Activated T-cell treated with anti-CD3 and anti-CD28 coated beads, Interleukin-2, amount 50 U/mL, for 4 hours (primary cell): ENCODE data around the gene PGM1. TPM values are rescaled to one million over a fixed set of nuclear protein-coding genes. Genes with fewer than 3 reads are reported as not detected.

Experiments used
- ATAC-seq, 2 donors: fragments of 200-7000 bp; cut with Tn5 transposase; one replicate each; pipeline ENCODE4 v1.10.0; 2021
- DNase-seq: peaks from one replicate; pipeline ENCODE4 v3.0.0-alpha.2; 2020
- H3K27me3 Mint-ChIP-seq: one replicate; pipeline ENCODE4 v1.8.0; 2021; ENCODE audit warnings: low read depth, mixed read lengths
- H3K36me3 Mint-ChIP-seq: one replicate; pipeline ENCODE4 v1.8.0; 2022; ENCODE audit warnings: mixed read lengths; ENCODE audit not compliant: insufficient read depth
- H3K4me1 Mint-ChIP-seq: one replicate; pipeline ENCODE4 v1.8.0; 2021; ENCODE audit warnings: low read depth, mixed read lengths
- H3K4me3 Mint-ChIP-seq: one replicate; pipeline ENCODE4 v1.8.0; 2021; ENCODE audit warnings: mild to moderate bottlenecking, moderate library complexity, mixed read lengths
- H3K9me3 Mint-ChIP-seq: one replicate; pipeline ENCODE4 v1.8.0; 2021; ENCODE audit warnings: mixed read lengths
- total RNA-seq, 3 donors: library from RNA; stranded (reverse); gene quantifications; one replicate each; pipeline ENCODE4 v1.2.1, GENCODE V29; 2021

The PGM1 gene
- total RNA-seq, 3 donors from 2014 or later = 21.0 to 25.6 (median 23.8) TPM

DNA sequence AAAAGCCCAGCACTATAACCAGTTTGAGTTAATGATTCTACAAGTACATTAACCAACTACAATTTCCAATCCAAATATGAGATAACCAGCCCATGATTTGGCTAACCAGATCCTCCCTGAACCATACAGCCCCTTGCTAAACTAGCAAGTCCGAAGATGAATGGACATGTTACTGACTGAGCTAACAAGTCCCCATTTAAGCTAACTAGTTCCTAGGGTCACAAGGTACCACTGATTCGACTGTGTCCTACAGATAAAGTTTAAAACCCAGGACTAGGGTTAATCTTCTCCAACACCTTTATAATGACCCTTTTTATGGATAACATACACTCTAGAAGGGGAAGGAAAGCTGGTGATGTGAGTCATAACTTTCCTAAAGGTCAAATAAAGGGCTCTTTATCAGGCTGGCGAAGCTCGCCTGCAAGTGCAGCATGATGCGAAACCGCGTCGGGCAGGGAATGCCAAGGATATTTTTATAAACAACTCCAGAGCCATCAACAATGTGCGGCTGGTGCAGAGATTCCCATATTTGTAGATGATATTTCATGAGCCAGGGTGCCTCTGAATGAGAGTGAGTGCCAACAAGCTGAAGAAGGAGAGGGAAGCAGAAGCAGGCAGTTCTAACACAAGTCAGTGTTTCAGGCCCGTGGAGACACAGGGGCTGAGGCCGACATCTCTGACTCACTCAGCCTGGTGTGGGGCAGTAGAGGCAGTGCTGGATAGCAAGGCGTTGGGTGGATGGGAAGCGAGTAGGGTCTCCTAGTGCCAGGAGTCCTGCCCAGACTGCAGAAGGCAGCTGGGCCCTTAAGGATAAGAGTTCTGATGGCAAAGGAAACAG, 105.0 kb downstream of the PGM1 start:
- Mint-ChIP-seq H3K9me3 (no peaks in the 10 kb centered on the region), H3K27me3 (peaks cover 3% of the 10 kb centered on the region), H3K36me3 (no peaks in the 10 kb centered on the region), H3K4me3 (no peak overlapping the region), H3K4me1 (no peaks in the 10 kb centered on the region)
- ATAC-seq (no peak), DNase-seq (no peak)

DNA sequence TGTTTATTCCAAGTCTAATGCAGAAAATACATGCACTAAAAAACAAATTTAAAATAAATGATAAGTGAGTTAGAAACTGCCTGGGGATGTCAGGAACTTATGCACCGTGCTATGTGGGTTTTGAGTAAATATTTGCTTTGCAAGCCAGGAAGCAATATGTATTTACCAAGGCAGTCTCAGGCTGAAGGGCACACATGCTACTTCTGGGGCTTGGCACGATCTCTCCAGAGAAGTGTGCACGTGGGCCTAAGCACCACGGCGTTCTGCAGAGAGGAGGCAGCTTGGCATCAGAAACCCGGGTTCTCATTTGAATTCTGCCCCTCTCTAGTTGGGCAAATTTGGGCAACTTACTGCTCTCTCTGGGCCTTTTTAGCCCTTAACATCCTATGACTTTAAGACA, 108.0 kb downstream of the PGM1 start:
- Mint-ChIP-seq H3K4me1 (no peaks in the 10 kb centered on the region), H3K36me3 (no peaks in the 10 kb centered on the region)
- DNase-seq = no peak

DNA sequence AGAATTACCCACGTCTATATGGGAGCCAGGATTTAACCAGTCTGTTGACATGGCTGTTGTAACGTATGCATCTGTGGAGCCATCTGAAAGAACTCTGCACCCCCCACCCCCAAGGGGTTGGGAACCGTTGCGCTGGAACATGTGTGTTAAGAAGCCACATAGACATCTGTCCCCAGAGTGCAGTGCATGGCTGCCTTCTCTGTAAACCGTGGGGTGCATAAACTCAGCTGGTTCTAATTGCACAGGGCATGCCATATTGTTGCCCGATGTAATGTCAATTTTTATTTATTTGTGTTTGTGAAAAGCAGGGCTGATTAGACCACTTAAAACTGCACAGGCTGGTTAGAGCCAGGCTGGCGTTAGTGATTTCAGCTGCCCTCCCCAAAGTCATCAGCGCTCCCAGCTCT, 110.5 kb downstream of the PGM1 start:
- Mint-ChIP-seq H3K27me3 (peaks cover 14% of the 10 kb centered on the region), H3K4me3 (no peak overlapping the region), H3K9me3 (no peaks in the 10 kb centered on the region), H3K4me1 (no peaks in the 10 kb centered on the region), H3K36me3 (no peaks in the 10 kb centered on the region)
- DNase-seq = no peak
- ATAC-seq = no peak

More for the DNA sequence above, 108.0 kb downstream of the PGM1 start:
- Mint-ChIP-seq H3K4me3 (no peak overlapping the region), H3K27me3 (peaks cover 10% of the 10 kb centered on the region), H3K9me3 (no peaks in the 10 kb centered on the region)
- no peak for ATAC-seq

DNA sequence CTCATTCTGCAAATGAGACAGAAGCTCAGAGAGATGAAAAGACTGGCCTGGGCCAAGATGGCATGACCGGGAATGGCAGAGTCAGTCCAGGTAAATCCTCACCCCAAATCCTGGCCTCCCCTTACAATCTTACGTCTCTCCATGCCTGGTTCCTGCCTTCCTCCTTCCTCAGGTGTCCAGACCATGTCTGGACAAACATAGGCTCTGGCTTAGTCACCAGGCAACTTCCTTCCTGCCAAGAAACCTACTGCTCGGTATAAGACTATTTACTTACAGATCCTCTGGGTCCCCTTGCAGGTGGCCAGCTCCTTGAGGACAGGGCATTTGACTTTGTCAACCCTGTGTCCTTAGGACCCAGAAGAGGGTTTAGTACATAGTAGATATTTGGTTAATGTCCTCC, 111.2 kb downstream of the PGM1 start:
- no peak for ATAC-seq
- Mint-ChIP-seq H3K9me3 (no peaks in the 10 kb centered on the region), H3K27me3 (peaks cover 14% of the 10 kb centered on the region), H3K36me3 (no peaks in the 10 kb centered on the region), H3K4me3 (no peak overlapping the region), H3K4me1 (no peaks in the 10 kb centered on the region)
- no peak for DNase-seq

DNA sequence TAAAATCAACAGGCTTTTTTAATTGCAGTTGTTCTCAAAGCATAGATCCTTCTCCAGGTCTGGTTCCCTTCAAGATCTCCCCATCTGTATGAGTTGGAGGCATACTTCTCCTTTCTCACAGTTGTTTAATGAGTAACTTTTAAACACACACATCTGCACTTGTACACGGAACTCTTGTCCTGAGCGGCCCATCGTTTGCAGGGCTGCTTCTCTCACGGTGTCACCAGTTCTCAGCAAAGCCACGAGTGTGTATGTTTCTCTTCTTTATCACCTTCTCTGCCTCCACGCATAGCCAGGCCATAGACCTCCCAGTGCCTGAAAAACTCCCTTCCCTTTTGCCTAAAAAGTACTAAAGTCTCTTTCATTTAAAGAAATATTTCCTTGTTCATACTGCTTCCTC, 111.9 kb downstream of the PGM1 start:
- DNase-seq = no peak
- H3K4me3 Mint-ChIP-seq = no peak overlapping the region
- H3K4me1 Mint-ChIP-seq = no peaks in the 10 kb centered on the region
- H3K9me3 Mint-ChIP-seq = no peaks in the 10 kb centered on the region
- no peak for ATAC-seq
- no peaks in the 10 kb centered on the region for H3K36me3 Mint-ChIP-seq
- H3K27me3 Mint-ChIP-seq = peaks cover 14% of the 10 kb centered on the region

DNA sequence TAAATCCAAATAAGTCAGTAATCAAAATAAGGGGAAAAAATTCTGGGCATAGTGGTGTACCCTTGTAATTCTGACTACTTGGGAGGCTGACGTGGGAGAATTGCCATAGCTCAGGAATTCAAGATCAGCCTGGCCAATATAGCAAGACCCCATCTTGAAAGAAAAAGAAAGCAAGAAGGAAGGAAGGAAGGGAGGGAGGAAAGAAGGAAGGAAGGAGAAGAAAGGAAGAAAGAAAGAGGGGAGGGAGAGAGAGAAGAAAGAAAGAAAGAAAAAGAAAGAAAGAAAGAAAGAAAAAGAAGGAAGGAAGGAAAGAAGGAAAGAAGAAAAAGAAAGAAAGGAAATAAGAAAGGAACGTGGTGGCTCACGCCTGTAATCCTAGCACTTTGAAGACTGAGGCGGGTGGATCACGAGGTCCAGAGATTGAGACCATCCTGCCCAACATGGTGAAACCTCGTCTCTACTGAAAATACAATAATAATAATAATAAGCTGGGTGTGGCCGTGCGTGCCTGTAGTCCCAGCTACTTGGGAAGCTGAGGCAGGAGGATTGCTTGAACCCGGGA, 116.1 kb downstream of the PGM1 start:
- Mint-ChIP-seq H3K9me3 (no peaks in the 10 kb centered on the region), H3K4me3 (no peak overlapping the region), H3K27me3 (peaks cover 11% of the 10 kb centered on the region), H3K4me1 (no peaks in the 10 kb centered on the region), H3K36me3 (no peaks in the 10 kb centered on the region)
- DNase-seq (no peak), ATAC-seq (no peak)

Other genes starting within 250 kb of the PGM1 start
- gene ALG6, start 225.8 kb upstream of the PGM1 start, total RNA-seq = 10 to 100 TPM; 13.8 to 16.6 (median 15.3) TPM
- 10 to 100 TPM; 29.7 to 33.8 (median 32.9) TPM for gene ITGB3BP, start 70.2 kb upstream of the PGM1 start, total RNA-seq
- gene EFCAB7, start 69.9 kb upstream of the PGM1 start, total RNA-seq = 1 to 10 TPM; 4.3 to 6.9 (median 6.8) TPM
- gene ROR1, start 180.6 kb downstream of the PGM1 start, total RNA-seq = under 1 TPM; 0.08 to 0.38 (median 0.18) TPM